CD4-positive, alpha-beta T cell treated with Interleukin-10 for 1 hour (primary cell): ENCODE data around the gene ZNF385A.
A peak's percentile ranks its signal among the peaks of the same experiment; 100 is the strongest.

Experiments
- DNase-seq: peaks from one replicate; pipeline ENCODE4 v3.0.0-alpha.2; 2020

Gene ZNF385A

GRCh38 chr12:54384591-54385041 is at the start of gene ZNF385A:
ZNF385A (minus strand) TSS chr12:54384733; CDS start chr12:54384514, 219 bp downstream.
- DNase-seq = no peak

GRCh38 chr12:54432815-54433164 is 48.3 kb upstream of the ZNF385A start:
- DNase-seq = peak; percentile 32

GRCh38 chr12:54431911-54432814 is 47.6 kb upstream of the ZNF385A start:
- DNase-seq = no peak

DNA sequence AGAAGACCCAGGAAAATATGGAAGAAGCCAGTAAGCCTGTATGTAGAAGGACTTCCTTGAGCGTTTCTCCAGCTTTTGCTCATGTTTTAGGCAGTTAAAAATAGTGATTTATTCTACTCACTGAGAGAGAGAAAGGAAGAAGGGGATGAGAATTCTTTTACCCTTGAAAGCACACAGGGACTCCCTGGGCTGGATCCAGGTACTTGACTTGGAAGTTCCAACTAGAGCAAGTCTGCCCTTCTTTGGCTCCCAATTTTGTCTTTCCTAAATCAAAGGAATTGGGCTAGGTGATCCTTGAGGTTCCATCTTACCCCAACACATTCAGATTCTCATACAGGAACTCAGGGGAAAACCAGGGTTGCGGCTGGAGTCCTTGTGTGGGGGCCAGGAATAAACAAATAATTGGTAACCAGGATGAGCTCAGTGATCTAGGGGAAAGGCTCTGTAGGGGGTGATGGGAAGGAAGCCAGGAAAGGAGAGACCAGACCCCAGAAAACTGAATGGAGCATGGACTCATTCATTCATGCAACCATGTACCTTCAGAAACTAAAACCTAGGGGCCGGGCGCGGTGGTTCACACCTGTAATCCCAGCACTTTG is 46.0 kb upstream of the ZNF385A start:
- DNase-seq = no peak

DNA sequence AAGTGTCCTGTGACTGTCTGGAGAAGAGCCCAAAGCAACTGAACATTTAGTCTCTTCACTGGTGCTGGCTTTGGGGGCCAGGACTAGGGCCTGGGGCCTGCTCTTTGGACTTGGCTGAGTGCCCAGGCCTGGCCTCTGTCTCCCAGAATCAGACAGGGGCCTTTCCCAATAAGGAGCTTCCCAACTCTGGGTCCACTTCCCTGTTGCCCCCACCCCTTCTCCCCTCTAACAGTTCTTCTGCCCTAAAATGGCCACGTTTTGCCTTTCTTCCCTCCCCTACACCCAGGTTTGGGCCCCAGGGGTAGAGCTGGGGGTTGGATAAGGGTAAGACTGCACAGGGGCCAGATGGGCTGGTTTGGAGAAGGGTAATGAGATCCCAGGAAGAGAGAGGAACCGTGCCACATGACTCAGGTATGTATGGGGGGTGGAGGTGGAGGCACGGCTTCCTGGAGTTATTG is 44.5 kb upstream of the ZNF385A start:
- no peak for DNase-seq

GRCh38 chr12:54428050-54429013 is 43.8 kb upstream of the ZNF385A start:
- no peak for DNase-seq

- DNase-seq = no peak
Observed at GRCh38 chr12:54427106-54427505, 42.6 kb upstream of the ZNF385A start.

DNA sequence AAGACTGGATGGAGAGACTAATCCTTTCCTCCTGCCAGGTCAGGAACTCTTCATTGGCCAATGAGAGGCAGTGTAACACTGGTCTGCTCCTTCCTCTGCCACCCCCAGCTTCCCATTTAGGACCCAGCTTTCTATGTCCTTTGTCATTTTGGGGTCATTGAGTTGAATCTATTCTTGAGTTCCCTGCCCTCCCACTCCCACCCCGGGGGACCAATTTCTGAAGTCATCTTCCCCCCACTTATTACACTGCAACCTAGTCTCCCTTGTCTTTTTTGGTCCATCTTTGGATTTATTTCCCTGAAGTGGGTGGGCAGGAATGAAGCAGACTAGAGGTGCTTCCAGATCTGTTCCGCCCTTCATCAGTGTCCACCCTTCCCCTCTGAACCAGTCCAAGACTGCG is 42.2 kb upstream of the ZNF385A start:
- DNase-seq = no peak

DNA sequence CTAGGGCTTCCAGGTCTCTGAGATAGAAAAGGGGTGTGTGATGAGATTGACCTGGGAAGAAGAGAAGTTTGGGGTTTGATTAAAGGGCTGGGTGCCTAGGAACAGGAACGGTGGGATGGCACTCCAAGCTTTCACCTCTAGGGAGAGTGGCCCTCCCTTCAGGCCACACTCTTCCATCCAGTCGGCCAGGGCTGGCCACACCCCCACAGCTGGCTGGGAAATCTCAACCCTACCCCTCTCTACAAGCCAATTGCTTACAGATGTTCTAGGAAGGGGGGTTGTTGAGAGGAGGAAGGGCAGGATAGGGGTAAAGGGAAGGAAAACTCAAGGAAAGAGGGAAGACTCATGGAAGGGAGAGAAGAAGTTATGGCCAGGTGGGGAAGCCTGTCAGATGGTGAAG is 41.2 kb upstream of the ZNF385A start:
- DNase-seq = no peak

DNA sequence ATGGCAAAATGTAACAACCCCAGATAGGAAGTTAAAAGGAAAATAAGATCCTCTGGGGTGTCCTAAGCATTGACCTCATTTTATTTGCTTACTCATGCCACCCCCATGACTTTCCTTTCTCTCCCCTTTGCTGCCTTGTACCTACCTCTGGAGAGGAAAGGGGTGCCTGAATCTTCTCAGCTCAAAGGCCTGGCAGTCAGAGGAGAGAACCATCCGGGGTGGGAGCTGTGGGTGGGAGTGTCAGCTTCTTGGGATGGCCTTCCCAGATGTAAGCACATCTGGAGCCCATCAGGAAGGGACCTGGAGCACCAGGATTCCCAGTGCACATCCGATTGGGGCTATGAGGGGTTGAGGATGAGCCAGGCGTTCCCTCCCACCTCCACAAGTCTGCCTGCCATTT is 39.7 kb upstream of the ZNF385A start:
- no peak for DNase-seq

- DNase-seq = no peak
Observed at GRCh38 chr12:54423816-54424150, 39.2 kb upstream of the ZNF385A start.

DNA sequence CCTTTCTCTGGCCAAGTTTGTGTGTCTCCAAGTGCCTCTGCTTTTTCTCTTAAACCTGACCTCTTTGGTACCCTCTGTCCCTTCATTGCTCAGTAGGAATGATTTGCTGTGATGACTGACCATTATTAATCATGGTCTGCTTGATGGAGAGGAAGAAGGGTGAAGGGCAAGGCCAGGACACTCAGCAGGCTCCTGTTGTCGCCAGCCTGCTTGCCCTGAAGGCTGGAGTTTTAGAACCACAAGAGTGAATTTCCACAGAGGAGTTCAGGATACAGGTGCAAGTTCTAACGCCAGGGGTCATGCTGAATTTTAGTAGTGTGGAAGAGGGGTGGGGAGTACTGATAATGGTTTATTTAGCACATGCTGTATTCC is 37.3 kb upstream of the ZNF385A start:
- DNase-seq = no peak

GRCh38 chr12:54421175-54421878 is 36.8 kb upstream of the ZNF385A start:
- DNase-seq = no peak

DNA sequence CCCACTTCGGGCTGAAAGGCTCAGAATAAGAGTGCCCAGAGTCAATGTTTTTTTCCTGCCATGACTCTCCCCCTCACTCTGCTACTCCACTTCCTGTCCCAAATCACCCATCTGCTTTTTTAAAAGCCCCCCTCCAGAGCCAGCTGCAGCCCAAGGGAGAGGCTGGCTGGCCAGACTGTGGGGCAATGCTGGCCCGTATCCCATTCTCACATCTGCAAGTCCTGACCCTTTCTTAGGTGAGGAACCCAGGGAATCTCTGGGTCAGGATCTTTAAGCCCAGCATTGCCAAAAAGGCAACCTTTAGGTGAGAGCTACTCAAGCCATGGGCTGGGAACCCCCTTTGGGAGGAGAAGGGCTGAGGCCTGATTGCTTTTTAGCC is 36.2 kb upstream of the ZNF385A start:
- DNase-seq = no peak

- no peak for DNase-seq
Observed at GRCh38 chr12:54419088-54419887, 34.8 kb upstream of the ZNF385A start, which contains the start of gene ITGA5. ITGA5 (minus strand) TSS chr12:54419266; CDS start chr12:54419198, 68 bp downstream.

DNA sequence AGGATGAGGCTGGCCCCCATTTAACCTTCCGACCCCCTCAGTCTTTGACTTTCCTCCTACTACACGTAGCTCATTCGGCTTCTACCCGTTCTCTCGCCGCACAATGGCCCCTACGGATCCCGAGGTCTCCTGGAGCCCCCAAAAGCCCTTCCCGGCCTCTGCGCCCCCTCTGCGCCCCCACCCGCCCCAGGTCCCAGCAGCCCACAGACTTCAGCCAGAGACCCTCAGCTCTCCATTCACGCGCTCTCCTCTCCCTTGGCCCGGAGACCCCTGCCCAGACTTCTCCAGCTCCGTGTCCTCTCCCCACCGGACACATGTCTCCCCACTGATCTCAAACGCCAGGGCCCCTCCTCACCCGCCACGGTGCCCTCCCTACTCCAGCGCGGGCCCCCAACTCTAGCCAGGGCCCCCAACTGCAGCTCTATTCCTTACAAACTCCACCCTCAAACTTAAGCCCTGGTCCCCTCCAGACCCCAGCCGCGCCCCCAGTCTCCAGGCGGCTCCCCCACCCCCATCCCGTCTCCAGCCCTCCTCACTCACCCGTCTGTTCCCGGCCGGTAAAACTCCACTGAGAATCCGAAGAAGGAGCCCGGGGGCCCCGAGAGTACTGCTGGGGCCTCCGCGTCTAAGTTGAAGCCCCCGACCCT is 34.0 kb upstream of the ZNF385A start:
- no peak for DNase-seq

- peak; percentile 51 for DNase-seq
Observed at GRCh38 chr12:54417712-54418440, 33.3 kb upstream of the ZNF385A start.

GRCh38 chr12:54416687-54417603 is 32.4 kb upstream of the ZNF385A start:
- DNase-seq = no peak

DNA sequence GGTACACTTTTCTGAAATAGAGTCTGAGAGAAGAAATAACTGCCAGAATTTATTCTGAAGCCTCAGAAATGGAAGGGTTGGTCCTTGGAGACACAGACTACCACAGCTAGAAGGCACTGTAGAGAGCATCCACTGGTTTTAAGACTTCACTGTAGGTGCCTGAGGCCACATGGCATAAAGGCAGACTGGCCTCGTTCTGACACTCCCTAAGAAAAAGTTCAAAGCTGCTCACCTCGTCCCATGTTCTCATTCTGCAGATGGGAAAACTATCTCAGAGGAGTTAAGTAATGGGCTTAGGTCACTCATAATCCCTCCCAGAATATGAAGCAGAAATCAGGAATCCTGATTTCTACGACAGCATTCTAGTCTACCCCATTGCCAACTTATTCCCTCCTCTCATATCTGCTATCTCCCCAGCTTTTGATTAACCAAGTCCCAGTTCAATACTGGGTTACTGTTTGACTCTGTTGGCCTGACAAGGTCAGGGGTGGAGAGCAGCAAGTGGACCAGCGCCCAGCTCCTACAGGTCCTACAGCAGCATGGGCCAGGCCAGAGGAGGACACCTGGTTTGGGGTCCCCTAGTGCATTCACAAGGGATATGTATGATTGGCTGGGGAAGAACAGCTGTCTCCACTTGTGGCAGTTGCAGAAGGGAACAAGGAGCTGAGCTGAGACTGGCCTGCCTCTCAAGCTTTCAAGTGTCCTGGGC is 30.8 kb upstream of the ZNF385A start:
- no peak for DNase-seq
